ENCODE measurements around the gene PPID. TPM values are rescaled to one million over a fixed set of nuclear protein-coding genes. Genes with fewer than 3 reads are reported as not detected.

The PPID gene
- total and polyA plus RNA-seq, 9 of the 15 experiments (the other 6 are each of a cell fraction or from before 2014, with no cell fraction given): 46.5 to 160 (median 98.6) TPM

GRCh38 chr4:158768555-158769174 lies 45.5 kb upstream of the PPID start, which contains the start of gene FNIP2 (continued):
- TF ChIP-seq CHD7 (IDR thresholded peaks at IDR 0.05; ENCODE audit: low read depth, low read length): no peak
- TF ChIP-seq, protein P1, sequence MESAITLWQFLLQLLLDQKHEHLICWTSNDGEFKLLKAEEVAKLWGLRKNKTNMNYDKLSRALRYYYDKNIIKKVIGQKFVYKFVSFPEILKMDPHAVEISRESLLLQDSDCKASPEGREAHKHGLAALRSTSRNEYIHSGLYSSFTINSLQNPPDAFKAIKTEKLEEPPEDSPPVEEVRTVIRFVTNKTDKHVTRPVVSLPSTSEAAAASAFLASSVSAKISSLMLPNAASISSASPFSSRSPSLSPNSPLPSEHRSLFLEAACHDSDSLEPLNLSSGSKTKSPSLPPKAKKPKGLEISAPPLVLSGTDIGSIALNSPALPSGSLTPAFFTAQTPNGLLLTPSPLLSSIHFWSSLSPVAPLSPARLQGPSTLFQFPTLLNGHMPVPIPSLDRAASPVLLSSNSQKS (CRISPR knock-in tag; IDR thresholded peaks at IDR 0.05): no peak
- TF ChIP-seq ERF (CRISPR knock-in tag; IDR thresholded peaks at IDR 0.05): 0 out of 2 replicates have a peak, but pooled peaks have one; percentile 12
- peak; percentile 87 for TF ChIP-seq MAX (CRISPR knock-in tag; IDR thresholded peaks at IDR 0.05)
- no peak for TF ChIP-seq ZNF77 (CRISPR knock-in tag; IDR thresholded peaks at IDR 0.05)
- TF ChIP-seq CLOCK (CRISPR knock-in tag; IDR thresholded peaks at IDR 0.05; ENCODE audit: borderline replicate concordance): no peak
- TF ChIP-seq CBX5 (IDR thresholded peaks at IDR 0.05; ENCODE audit: borderline replicate concordance, low read depth): no peak
- TF ChIP-seq TBP (optimal IDR thresholded peaks at IDR 0.05; ENCODE audit: low read depth, low read length): peak; percentile 71
- no peak for TF ChIP-seq GATA2 (CRISPR knock-in tag; IDR thresholded peaks at IDR 0.05)
- no peak for TF ChIP-seq ILK (tag; IDR thresholded peaks at IDR 0.05; ENCODE audit: borderline replicate concordance, low read depth)
- TF ChIP-seq BRCA1 (IDR thresholded peaks at IDR 0.05): no peak
- TF ChIP-seq BRCA1 (CRISPR knock-in tag; IDR thresholded peaks at IDR 0.05): no peak
- TF ChIP-seq RBFOX2 (IDR thresholded peaks at IDR 0.05; ENCODE audit: low read depth, low read length): peak; percentile 82
